NB4 (cell line): Measurements from ENCODE around the gene TLL2.

ENCODE experiments used
- MYC ChIP-seq: IDR thresholded peaks from 2 replicates; pipeline ENCODE4 v1.6.1; 2011; ENCODE audit warnings: low read depth, low read length
- POLR2A ChIP-seq: IDR thresholded peaks from 2 replicates; pipeline ENCODE4 v1.6.1; 2011; ENCODE audit warnings: mild to moderate bottlenecking; ENCODE audit not compliant: insufficient read length; ENCODE audit errors: extremely low read depth
- TF ChIP-seq, protein P1 (sequence below): IDR thresholded peaks from 2 replicates; pipeline ENCODE4 v1.6.1; 2011; ENCODE audit warnings: low read depth, low read length
- TF ChIP-seq, protein P2 (sequence below): IDR thresholded peaks from one replicate; pipeline ENCODE4 v1.5.1; 2012; ENCODE audit warnings: low read depth, low read length

- TF ChIP-seq, protein P1, sequence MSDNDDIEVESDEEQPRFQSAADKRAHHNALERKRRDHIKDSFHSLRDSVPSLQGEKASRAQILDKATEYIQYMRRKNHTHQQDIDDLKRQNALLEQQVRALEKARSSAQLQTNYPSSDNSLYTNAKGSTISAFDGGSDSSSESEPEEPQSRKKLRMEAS = no peak
- TF ChIP-seq, protein P2, sequence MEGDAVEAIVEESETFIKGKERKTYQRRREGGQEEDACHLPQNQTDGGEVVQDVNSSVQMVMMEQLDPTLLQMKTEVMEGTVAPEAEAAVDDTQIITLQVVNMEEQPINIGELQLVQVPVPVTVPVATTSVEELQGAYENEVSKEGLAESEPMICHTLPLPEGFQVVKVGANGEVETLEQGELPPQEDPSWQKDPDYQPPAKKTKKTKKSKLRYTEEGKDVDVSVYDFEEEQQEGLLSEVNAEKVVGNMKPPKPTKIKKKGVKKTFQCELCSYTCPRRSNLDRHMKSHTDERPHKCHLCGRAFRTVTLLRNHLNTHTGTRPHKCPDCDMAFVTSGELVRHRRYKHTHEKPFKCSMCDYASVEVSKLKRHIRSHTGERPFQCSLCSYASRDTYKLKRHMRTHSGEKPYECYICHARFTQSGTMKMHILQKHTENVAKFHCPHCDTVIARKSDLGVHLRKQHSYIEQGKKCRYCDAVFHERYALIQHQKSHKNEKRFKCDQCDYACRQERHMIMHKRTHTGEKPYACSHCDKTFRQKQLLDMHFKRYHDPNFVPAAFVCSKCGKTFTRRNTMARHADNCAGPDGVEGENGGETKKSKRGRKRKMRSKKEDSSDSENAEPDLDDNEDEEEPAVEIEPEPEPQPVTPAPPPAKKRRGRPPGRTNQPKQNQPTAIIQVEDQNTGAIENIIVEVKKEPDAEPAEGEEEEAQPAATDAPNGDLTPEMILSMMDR = no peak
- TF ChIP-seq POLR2A (no peak), MYC (no peak)
Observed at GRCh38 chr10:96440361-96441292, 73.1 kb downstream of the TLL2 start.
